ENCODE measurements around the gene CKAP2L.

DNA sequence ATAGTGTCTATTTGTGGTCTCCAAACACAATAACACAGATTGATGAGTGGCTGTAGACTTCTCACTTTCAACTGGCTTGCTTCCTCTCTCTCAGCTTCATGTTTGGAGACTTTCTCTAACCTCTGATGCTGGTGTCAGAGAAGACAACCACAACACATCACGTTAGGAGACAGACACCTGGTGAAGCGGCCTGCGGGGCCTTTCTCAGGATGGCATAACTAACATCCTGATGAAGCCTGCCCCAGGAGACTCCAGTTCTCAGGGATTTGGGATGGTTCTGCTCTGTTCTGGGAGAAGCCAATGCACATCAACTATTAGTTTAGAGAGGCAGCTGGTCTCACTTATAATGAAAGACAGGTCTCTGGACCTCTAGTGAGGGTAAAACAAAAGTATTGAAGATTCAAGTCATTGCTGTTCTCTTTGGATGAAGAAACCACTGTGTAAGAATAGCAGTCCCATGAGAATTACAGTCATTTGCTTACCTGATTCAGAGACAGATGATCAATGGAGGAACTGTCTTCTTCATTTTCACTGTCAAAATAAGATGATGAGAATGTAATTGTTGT lies 17.9 kb upstream of the CKAP2L start:
- no peak for TF ChIP-seq POLR2A (IDR thresholded peaks at IDR 0.05)
- no peak for TF ChIP-seq CTCF (IDR thresholded peaks at IDR 0.05)
